Sciatic nerve (tissue), 2 donors: ENCODE results near the gene SDK1. TPM values are rescaled to one million over a fixed set of nuclear protein-coding genes. Genes with fewer than 3 reads are reported as not detected.

Experiments used
- ATAC-seq: fragments of 200-7000 bp; cut with Tn5 transposase; one replicate; pipeline ENCODE4 v1.9.1; 2020; ENCODE audit warnings: mild to moderate bottlenecking, moderate library complexity
- DNase-seq: peaks from one replicate; pipeline ENCODE4 v3.0.0-alpha.2; 2020; ENCODE audit warnings: low spot score
- intact Hi-C: fragments of 100-400 bp; cut with DNase I; formaldehyde crosslinking; loops from one replicate; pipeline ENCODE4 v1.14.2; 2022
- total RNA-seq: library from RNA; stranded (reverse); fragmentation: NEBNext Ultra II Directional; extraction: Animal tissue kit (Norgen Biotek cat#: 25700); gene quantifications from one replicate; pipeline ENCODE4 v1.2.1, GENCODE V29; 2021
- donor health status: DM: no; HTN: no; CAD: no.
- donor health status: DM: no; HTN: no; CAD: no.

SDK1 gene
- total RNA-seq, 1 donor from 2014 or later = 11.2 TPM

GRCh38 chr7:3386423-3387190, 85.6 kb downstream of the SDK1 start:
- intact Hi-C loops = no loop called here
- no peak for DNase-seq
- ATAC-seq = no peak

- DNase-seq (no peak), ATAC-seq (no peak)
- intact Hi-C loops = no loop called here
Observed at GRCh38 chr7:3393862-3394261, 92.8 kb downstream of the SDK1 start.

- intact Hi-C loops = no loop called here
- DNase-seq (no peak), ATAC-seq (no peak)
Observed at GRCh38 chr7:3397324-3397723, 96.3 kb downstream of the SDK1 start.

- DNase-seq (no peak), ATAC-seq (no peak)
- intact Hi-C loops = no loop called here
Observed at GRCh38 chr7:3399858-3400257, 98.8 kb downstream of the SDK1 start.

- DNase-seq (no peak), ATAC-seq (no peak)
- intact Hi-C loops = no loop called here
Observed at GRCh38 chr7:3404501-3404900, 103.4 kb downstream of the SDK1 start.

- ATAC-seq (no peak), DNase-seq (no peak)
- intact Hi-C loops = no loop called here
Observed at GRCh38 chr7:3408814-3409595, 108.0 kb downstream of the SDK1 start.

GRCh38 chr7:3412871-3413270, 111.8 kb downstream of the SDK1 start:
- intact Hi-C loops = no loop called here
- ATAC-seq (no peak), DNase-seq (no peak)

- intact Hi-C loops = no loop called here
- DNase-seq (no peak), ATAC-seq (no peak)
Observed at GRCh38 chr7:3415861-3416312, 114.8 kb downstream of the SDK1 start.

- DNase-seq (no peak), ATAC-seq (no peak)
- intact Hi-C loops = no loop called here
Observed at GRCh38 chr7:3416453-3416852, 115.4 kb downstream of the SDK1 start.

GRCh38 chr7:3425087-3425486, 124.0 kb downstream of the SDK1 start:
- no peak for ATAC-seq
- DNase-seq = no peak
- intact Hi-C loops = no loop called here

GRCh38 chr7:3426064-3426463, 125.0 kb downstream of the SDK1 start:
- DNase-seq = no peak
- intact Hi-C loops = no loop called here
- no peak for ATAC-seq

- intact Hi-C loops = no loop called here
- no peak for ATAC-seq
- no peak for DNase-seq
Observed at GRCh38 chr7:3427957-3428356, 126.9 kb downstream of the SDK1 start.

GRCh38 chr7:3429981-3430380, 128.9 kb downstream of the SDK1 start:
- DNase-seq = no peak
- intact Hi-C loops = no loop called here
- ATAC-seq = no peak

- DNase-seq (no peak), ATAC-seq (no peak)
- intact Hi-C loops = no loop called here
Observed at GRCh38 chr7:3430588-3430987, 129.5 kb downstream of the SDK1 start.

GRCh38 chr7:3431306-3431705, 130.3 kb downstream of the SDK1 start:
- intact Hi-C loops = no loop called here
- ATAC-seq = no peak
- no peak for DNase-seq

GRCh38 chr7:3432911-3433310, 131.9 kb downstream of the SDK1 start:
- ATAC-seq = peak; percentile 89
- intact Hi-C loops = no loop called here
- DNase-seq = no peak

GRCh38 chr7:3434611-3435010, 133.6 kb downstream of the SDK1 start:
- ATAC-seq = no peak
- intact Hi-C loops = no loop called here

GRCh38 chr7:3436112-3436511, 135.1 kb downstream of the SDK1 start:
- intact Hi-C loops = no loop called here
- no peak for ATAC-seq

More at GRCh38 chr7:3434611-3435010, 133.6 kb downstream of the SDK1 start:
- DNase-seq = no peak

GRCh38 chr7:3436746-3437145, 135.7 kb downstream of the SDK1 start:
- intact Hi-C loops = no loop called here
- no peak for ATAC-seq
- DNase-seq = no peak

More at GRCh38 chr7:3436112-3436511, 135.1 kb downstream of the SDK1 start:
- DNase-seq = no peak

GRCh38 chr7:3437467-3437866, 136.4 kb downstream of the SDK1 start:
- DNase-seq = no peak
- intact Hi-C loops = no loop called here
- ATAC-seq = no peak
